Stimulated activated CD8-positive, alpha-beta memory T cell treated with anti-CD3 and anti-CD28 coated beads, Interleukin-4, amount 100 ng/mL, for 4 hours (primary cell): ENCODE results near the gene RALGPS1.

Experiments
- DNase-seq, 2 donors: peaks; one replicate each; pipeline ENCODE4 v3.0.0-alpha.2; 2020; ENCODE audit warnings: low read depth in 2 of 2, low spot score in 1 of 2

Gene RALGPS1

DNA sequence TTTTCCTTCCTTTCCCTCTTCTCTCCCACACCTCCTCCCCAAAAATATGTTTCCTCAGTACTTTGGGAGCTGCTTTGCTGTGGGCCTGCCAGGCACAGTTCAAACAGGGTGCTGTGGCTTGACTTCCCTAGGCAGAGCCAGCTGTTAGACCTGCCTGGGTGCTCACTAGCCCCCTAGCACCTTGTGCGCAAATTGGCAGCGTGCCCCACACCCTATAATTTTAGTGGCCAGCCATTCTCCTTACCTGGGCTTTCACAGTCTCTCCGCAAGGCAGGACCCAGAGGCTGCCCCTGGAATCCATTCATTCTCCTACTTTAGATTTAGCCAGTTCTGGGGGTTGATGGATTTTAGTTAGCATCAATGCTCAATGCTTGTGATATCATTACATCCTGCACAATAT, 135.6 kb downstream of the RALGPS1 start:
- DNase-seq, result no peak

DNA sequence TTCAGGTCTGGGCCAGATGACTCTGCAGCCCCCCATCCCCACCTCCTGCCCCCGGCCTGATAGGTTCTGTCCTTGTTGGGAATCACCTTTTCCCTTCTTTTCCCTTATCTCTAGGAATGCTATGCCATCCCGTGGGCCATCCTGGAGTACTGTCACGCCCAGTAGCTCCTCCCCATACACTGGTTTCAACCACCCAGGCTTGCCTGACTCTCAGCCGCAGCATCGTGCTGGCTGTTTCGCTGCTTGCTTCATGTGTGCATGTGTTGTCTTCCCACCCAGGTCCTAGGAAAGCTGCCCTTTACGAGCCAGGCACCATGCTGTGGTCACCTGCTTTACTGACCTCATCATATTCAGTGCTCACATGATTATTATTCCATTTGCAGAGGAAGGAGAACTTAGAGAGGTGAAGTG, 136.0 kb downstream of the RALGPS1 start:
- DNase-seq, result no peak

DNA sequence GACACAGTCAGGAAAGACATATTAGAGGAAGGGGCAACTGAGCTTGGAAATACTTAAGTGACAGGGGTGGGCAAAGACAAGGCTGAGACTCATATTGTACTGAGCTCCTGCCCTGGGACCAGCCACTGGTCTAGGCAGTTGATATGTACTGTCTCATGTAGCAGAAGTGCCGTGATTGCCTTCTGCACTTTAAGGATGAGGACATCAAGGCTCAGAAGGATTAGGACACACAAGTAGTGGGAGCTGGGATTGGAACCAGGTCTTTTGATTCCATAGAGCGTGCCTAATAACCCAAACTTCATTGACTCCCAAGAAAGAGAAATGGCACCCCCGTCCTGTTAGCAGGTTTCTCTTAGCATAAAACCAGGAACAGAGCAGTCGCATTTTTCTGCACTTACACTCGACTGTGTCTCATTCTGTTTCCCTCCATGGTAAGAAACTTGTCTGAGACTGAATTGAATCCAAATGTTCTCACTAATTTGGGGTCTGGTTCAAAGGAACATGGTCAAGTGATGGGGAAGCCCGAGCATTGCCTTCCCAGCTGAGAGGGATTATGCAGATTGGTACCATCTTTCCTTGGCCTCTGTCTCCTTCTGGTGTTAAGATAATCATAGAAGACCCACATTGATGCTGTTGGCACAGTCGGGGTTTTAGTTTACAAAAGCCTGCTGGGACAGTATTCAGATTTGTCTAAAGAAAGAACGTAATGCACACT, 137.5 kb downstream of the RALGPS1 start:
- DNase-seq, result no peak

DNA sequence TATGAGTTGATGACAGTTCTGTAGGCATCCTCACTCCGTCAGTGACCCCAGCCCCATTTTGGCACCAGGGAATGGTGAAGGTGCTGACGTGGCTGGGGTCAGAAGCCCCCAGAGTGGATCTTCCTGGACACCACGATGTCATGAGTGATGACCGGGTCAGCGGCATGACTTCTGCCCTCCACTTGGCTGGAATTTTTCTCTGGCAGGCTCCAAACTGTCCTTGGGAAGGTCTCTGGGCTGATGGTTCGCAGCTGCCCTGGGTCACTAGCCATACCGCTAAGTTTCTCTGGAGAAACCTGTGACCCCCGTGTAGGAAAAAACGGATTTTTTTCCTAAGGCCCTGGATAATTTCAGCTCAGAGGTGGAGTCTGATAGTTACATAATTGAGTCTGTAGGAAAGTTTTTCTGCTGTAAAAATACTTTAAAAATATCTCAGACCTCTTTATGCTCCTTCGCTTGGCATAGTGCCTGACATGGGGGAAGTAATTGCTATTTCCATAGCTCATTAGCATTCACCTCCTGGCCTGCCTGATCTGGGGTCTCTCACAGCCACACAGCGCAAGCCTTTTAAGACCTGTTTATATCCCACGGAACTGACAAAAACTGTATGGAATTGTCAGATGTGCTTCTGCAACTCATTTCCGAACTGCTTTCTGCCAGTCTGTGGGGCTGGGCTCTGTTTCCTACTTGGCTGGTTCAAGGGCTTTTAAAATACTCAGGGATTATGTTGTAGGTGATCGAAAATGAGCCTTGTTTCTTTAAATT, 138.7 kb downstream of the RALGPS1 start:
- DNase-seq, result no peak

DNA sequence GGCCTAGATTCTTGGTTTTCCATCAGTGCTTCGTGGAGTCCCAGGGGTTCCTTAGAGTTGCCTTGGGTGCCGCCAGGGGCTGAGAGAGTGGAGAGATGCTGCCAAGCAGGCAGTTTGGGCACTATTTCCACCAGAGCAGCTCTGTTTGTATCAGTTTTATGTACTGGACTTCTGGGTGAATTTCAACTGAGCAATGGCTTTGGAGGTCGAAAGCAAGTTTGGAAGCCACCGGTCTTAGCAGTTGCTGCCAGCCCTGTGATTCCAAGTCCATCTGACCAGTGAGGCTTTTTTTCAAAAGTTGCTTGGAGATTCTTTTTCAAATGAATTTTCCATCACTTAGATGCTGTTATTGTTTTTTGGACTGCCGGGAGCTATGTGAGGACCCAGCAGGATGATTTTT, 139.4 kb downstream of the RALGPS1 start:
- DNase-seq, result no peak

GRCh38 chr9:127055745-127056402, 141.3 kb downstream of the RALGPS1 start:
- DNase-seq, result no peak

- no peak for DNase-seq
Measured at GRCh38 chr9:127056446-127056845, 141.9 kb downstream of the RALGPS1 start.

- DNase-seq, result no peak
Measured at GRCh38 chr9:127058011-127058644, 143.5 kb downstream of the RALGPS1 start.

GRCh38 chr9:127058645-127059021, 144.1 kb downstream of the RALGPS1 start:
- no peak for DNase-seq

DNA sequence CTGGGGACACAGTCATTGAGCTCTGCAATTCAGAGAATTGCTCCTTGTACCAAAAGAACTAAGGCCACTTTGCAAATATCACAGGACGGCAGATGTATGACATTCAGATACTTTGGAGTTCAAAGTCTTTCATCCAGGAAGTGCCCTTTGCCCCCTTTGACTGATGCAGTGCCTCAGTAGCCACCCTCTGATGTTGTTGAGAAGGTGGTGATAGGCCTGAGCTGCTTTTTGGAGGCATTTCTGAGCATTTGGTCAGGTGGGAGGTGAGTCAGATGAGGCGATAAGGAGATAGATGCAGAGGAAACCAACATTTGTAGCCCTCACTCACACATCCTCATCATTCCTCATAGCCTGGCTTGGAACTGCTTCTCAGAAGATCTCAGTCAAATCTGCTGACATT, 144.4 kb downstream of the RALGPS1 start:
- no peak for DNase-seq

DNA sequence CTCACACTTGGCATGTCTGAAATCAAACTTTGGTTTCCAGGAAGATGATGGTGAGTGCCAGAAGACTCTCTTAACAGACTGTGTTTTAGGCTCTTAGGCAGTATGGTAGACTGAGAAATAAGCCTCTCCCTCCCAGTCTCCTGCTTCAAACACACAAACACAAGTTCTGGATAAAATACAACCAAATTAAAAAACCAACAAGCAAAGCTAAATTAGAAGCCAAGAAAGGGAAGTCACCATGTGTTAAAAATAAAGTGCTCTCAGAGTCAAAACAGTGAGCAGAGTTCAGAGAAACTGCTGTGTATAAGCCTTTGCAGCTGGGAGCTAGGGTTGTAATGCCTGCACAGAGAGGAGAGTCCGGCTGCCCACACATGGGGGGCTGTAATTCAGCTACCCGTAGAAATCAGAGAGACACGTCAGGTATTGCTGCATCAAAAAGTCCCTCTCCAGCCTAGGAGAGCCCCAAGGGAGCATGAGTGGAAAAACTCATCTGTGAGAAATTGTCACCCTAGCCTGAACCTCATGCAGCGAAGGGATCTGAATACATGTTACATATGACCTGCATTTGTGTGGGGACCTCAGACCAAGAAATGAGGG, 145.3 kb downstream of the RALGPS1 start:
- DNase-seq, result no peak

GRCh38 chr9:127061411-127061810, 146.8 kb downstream of the RALGPS1 start:
- no peak for DNase-seq

- no peak for DNase-seq
Measured at GRCh38 chr9:127064335-127064734, 149.8 kb downstream of the RALGPS1 start.

- DNase-seq, result no peak
Measured at GRCh38 chr9:127065592-127065991, 151.0 kb downstream of the RALGPS1 start.

DNA sequence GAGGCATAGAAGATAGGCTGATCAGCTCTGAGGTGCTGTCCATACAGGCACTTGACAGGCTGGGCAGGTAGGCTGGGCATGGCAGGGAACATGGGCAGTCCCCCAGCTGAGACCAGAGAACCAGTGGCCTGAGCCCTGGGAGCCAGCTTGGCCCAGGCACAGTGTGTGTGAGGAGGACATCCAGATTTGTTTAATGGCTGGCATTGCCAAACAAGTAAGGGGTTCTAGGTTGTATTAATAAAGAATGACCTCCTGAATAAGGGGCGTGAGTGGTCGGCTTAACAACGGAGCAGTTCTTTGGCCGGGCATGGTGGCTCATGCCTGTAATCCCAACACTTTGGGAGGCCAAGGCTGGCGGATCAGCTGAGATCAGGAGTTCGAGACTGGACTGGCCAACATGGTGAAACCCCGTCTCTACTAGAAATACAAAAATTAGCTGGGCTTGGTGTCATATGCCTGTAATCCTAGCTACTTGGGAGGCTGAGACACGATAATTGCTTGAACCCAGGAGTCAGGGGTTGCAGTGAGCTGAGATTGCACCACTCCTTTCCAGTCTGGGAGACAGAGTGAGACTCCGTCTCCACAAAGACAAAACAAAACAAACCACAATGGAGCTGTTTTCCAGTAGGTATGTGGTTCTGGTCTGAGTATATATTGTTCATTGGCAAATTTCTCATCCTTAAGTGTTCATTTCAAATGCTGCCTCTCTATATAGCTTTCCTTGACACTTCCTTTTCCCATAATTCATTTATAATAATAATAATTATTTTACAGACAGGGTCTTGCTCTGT, 151.7 kb downstream of the RALGPS1 start:
- no peak for DNase-seq

- no peak for DNase-seq
Measured at GRCh38 chr9:127066851-127067136, 152.2 kb downstream of the RALGPS1 start.

DNA sequence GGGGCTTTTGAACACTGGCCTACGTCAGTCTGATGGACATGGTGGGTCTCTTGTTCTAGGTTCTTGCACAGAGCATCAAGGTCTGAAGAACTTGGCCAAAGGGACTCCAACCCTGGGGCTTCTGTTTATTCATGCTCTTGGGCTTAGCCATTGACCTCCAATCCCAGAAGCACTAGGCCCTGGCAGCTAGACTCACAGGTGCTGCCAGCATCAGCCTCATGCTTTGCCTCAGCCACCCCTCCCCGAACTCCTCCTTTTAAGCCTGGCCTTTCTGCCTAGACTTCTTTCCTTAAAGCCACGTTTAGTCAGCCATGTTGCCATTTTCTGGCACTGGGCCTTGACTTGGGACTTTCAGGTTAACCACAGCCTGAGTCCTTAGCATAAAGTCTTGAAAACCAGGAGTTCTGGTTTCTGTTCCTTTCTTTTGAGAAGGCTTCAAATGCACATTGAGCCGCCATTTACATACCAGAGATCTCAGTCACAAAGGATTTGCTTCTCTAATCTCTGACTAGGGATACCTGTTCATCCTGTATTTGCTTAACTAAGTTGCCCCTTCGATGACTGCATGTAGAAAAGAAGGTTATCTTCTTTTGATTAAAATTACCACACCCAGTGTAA, 153.1 kb downstream of the RALGPS1 start:
- no peak for DNase-seq

DNA sequence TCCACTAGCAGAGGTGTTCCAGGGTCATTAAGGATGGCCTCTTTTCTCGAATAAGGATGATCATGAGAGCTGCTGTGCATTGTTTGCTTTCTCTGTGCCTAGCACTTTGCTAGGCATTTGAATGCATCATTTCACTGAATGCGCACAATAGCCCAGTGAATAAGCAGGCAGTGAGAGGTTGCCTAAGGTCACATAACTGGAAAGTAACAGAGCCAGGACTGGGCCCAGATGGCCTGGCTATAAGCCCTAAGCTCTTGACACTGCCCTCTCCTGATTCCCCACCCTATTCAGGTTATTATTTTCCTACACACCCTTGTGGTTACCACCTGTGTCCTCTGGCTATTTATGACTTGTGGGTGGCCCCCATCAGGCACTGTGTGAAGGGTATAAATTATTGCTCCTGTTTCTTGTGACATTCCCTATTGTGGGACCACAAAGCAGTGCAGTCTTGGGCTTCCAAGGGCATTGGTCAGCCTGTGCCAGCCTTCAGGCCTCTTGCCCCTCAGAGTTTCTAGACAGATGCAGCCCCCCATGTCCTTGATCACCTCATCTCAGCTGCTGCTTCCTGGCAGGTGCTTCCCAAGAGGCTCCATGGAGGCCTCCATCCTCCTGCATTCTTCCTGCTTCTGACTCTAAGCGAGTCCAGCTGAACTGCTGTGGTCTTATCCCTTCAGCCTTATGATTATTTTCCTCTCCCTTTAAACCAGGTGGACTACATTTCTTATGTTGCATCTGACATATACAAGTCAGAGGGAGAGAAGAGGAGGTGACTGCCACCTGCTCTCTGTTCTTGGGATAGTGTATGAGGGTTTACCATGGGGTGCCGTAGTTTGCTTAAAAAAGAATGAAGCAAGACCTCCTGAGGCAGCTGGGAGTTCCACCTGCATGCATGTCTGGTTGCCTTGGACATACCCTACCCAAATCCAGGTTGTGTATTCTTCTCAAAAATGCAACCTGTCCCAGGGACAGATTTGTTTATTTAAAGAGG, 160.3 kb downstream of the RALGPS1 start:
- no peak for DNase-seq
